H1 (cell line): ENCODE measurements around the gene HOXB9. TPM values are rescaled to one million over a fixed set of nuclear protein-coding genes. Genes with fewer than 3 reads are reported as not detected.

Experiments
- CTCF ChIA-PET: fragments of 300-600 bp; sonication (Branson Sonifier 250); formaldehyde crosslinking; loops from one replicate; lab custom pipeline; 2021; ENCODE audit not compliant: partially characterized antibody; lab: Charles Lee
- POLR2A ChIA-PET: fragments of 300-600 bp; sonication (Branson Sonifier 250); formaldehyde crosslinking; loops from one replicate; lab custom pipeline; 2021; ENCODE audit warnings: inconsistent platforms; ENCODE audit not compliant: partially characterized antibody; lab: Charles Lee
- DNase-seq, 2 experiments: peaks; one replicate each; pipeline versions ENCODE4 v3.0.0 to v3.0.0-alpha.2; 2010 to 2022; ENCODE audit warnings: low spot score in 2 of 2, low read depth in 1 of 2, mixed read lengths in 1 of 2
- FAIRE-seq: peaks from 2 replicates; lab custom pipeline; 2011; peaks lifted over from hg19 to GRCh38; lab: Jason Lieb, UNC
- H2AFZ ChIP-seq: 2 replicates; pipeline ENCODE4 v1.8.1; 2012; ENCODE audit warnings: low read length, inconsistent platforms
- H2AK5ac ChIP-seq: 2 replicates; pipeline ENCODE4 v1.6.1; 2013; ENCODE audit warnings: low read depth, low read length
- H2BK120ac ChIP-seq: replicated peaks from 2 replicates; pipeline ENCODE3; 2013; ENCODE audit warnings: low read depth, low read length, inconsistent platforms
- H2BK12ac ChIP-seq: 2 replicates; pipeline ENCODE4 v1.6.1; 2013; ENCODE audit warnings: low read depth, low read length
- H2BK15ac ChIP-seq: 2 replicates; pipeline ENCODE4 v1.6.1; 2013; ENCODE audit warnings: low read length
- H2BK20ac ChIP-seq: 2 replicates; pipeline ENCODE4 v1.6.1; 2013; ENCODE audit warnings: low read length
- H2BK5ac ChIP-seq: 2 replicates; pipeline ENCODE4 v1.6.1; 2013; ENCODE audit warnings: low read depth, low read length
- H3K14ac ChIP-seq: 2 replicates; pipeline ENCODE4 v1.6.1; 2013; ENCODE audit warnings: inconsistent platforms; ENCODE audit not compliant: insufficient read length
- H3K18ac ChIP-seq: 2 replicates; pipeline ENCODE4 v1.6.1; 2013; ENCODE audit warnings: low read length; ENCODE audit errors: extremely low read depth
- H3K23ac ChIP-seq: 2 replicates; pipeline ENCODE4 v1.6.1; 2013; ENCODE audit warnings: inconsistent platforms; ENCODE audit not compliant: insufficient read length
- H3K23me2 ChIP-seq: 2 replicates; pipeline ENCODE4 v1.6.1; 2013; ENCODE audit warnings: low read depth, low read length
- H3K27ac ChIP-seq: 2 replicates; pipeline ENCODE4 v1.6.1; 2011; ENCODE audit warnings: low read depth, low read length, inconsistent platforms
- H3K27me3 ChIP-seq, 4 experiments: replicated peaks in 1 of 4; 1 replicate in 1 of 4; 2 replicates in 3 of 4; pipeline versions ENCODE4 v1.6.1 to v1.8.1; 2011 to 2013; ENCODE audit warnings: low read length in 3 of 4, mild to moderate bottlenecking in 3 of 4, inconsistent platforms in 2 of 4, mixed read lengths in 2 of 4, moderate library complexity in 1 of 4; ENCODE audit not compliant: control insufficient read depth in 3 of 4, insufficient read depth in 3 of 4; ENCODE audit errors: extremely low read depth in 1 of 4
- H3K36me3 ChIP-seq, 4 experiments: 2 replicates each; pipeline versions ENCODE4 v1.6.1 to v1.8.1; 2011 to 2013; ENCODE audit warnings: mild to moderate bottlenecking in 4 of 4, low read length in 3 of 4, moderate library complexity in 2 of 4, control low read depth in 1 of 4, inconsistent platforms in 1 of 4; ENCODE audit not compliant: insufficient read depth in 4 of 4, control insufficient read depth in 2 of 4
- H3K4ac ChIP-seq: replicated peaks from 2 replicates; pipeline ENCODE3; 2013; ENCODE audit warnings: low read length, low read depth, mixed read lengths, inconsistent platforms; ENCODE audit not compliant: insufficient read length
- H3K4me1 ChIP-seq, 4 experiments: replicated peaks in 1 of 4; 1 replicate in 1 of 4; 2 replicates in 3 of 4; pipeline versions ENCODE4 v1.6.1 to v1.8.1; 2011 to 2013; ENCODE audit warnings: low read length in 3 of 4, inconsistent platforms in 2 of 4, mixed read lengths in 1 of 4; ENCODE audit not compliant: insufficient read depth in 4 of 4, control insufficient read depth in 3 of 4
- H3K4me2 ChIP-seq, 2 experiments: 2 replicates each; pipeline versions ENCODE4 v1.6.1 to v1.8.1; 2011 to 2013; ENCODE audit warnings: low read depth in 2 of 2, low read length in 2 of 2, control low read depth in 1 of 2, inconsistent platforms in 1 of 2, mild to moderate bottlenecking in 1 of 2; ENCODE audit not compliant: insufficient read depth in 1 of 2
- H3K4me3 ChIP-seq, 4 experiments: fragments of 200-600, 300-600 bp in 1 of 4; sonication (generic), shearing (Covaris generic), sonication (Bioruptor Twin) in 1 of 4; 2 replicates each; pipeline versions ENCODE4 v1.5.1 to v1.8.1; 2011 to 2016; ENCODE audit warnings: low read length in 4 of 4, low read depth in 3 of 4, control low read depth in 2 of 4, inconsistent platforms in 2 of 4, mild to moderate bottlenecking in 2 of 4, mixed read lengths in 1 of 4, moderate library complexity in 1 of 4; ENCODE audit not compliant: insufficient read depth in 2 of 4; ENCODE audit errors: extremely low read depth in 1 of 4
- H3K56ac ChIP-seq: replicated peaks from 2 replicates; pipeline ENCODE3; 2013; ENCODE audit warnings: low read depth, mild to moderate bottlenecking, mixed read lengths, low read length, inconsistent platforms; ENCODE audit not compliant: insufficient read length
- H3K79me1 ChIP-seq: 2 replicates; pipeline ENCODE4 v1.6.1; 2013; ENCODE audit warnings: low read depth, low read length, control low read depth
- H3K79me2 ChIP-seq, 2 experiments: 2 replicates each; pipeline versions ENCODE4 v1.6.1 to v1.8.1; 2012 to 2013; ENCODE audit warnings: low read length in 2 of 2, mild to moderate bottlenecking in 2 of 2, inconsistent platforms in 1 of 2; ENCODE audit not compliant: insufficient read depth in 2 of 2, control insufficient read depth in 1 of 2
- H3K9ac ChIP-seq, 4 experiments: replicated peaks in 1 of 4; 1 replicate in 1 of 4; 2 replicates in 3 of 4; pipeline versions ENCODE4 v1.6.1 to v1.8.1; 2011 to 2013; ENCODE audit warnings: low read depth in 3 of 4, low read length in 3 of 4, control low read depth in 2 of 4, mild to moderate bottlenecking in 2 of 4, moderate library complexity in 2 of 4, inconsistent platforms in 1 of 4; ENCODE audit errors: extremely low read depth in 1 of 4
- H3K9me3 ChIP-seq, 2 experiments: 2 replicates each; pipeline versions ENCODE4 v1.6.1 to v1.8.1; 2012 to 2013; ENCODE audit warnings: mild to moderate bottlenecking in 2 of 2, moderate library complexity in 2 of 2, control low read depth in 1 of 2, inconsistent platforms in 1 of 2, low read depth in 1 of 2, low read length in 1 of 2, mixed read lengths in 1 of 2; ENCODE audit not compliant: insufficient read depth in 2 of 2
- H4K20me1 ChIP-seq, 2 experiments: replicated peaks in 1 of 2; 2 replicates each; pipeline versions ENCODE3 to v1.8.1; 2011 to 2013; ENCODE audit warnings: inconsistent platforms in 2 of 2, low read length in 2 of 2, mild to moderate bottlenecking in 1 of 2; ENCODE audit not compliant: insufficient read depth in 2 of 2, control insufficient read depth in 1 of 2
- H4K5ac ChIP-seq: 2 replicates; pipeline ENCODE4 v1.6.1; 2013; ENCODE audit warnings: low read length, low read depth, mixed read lengths, inconsistent platforms; ENCODE audit not compliant: insufficient read length
- H4K8ac ChIP-seq: 2 replicates; pipeline ENCODE4 v1.8.0; 2013; ENCODE audit warnings: mild to moderate bottlenecking, moderate library complexity, low read length, inconsistent platforms; ENCODE audit not compliant: insufficient read depth; ENCODE audit errors: extremely low read depth
- H4K91ac ChIP-seq: replicated peaks from 2 replicates; pipeline ENCODE3; 2013; ENCODE audit warnings: low read length, mixed read lengths, inconsistent platforms; ENCODE audit not compliant: insufficient read length
- EZH2 ChIP-seq: fragments of 200-600 bp; sonication (generic); IDR thresholded peaks from 2 replicates; pipeline ENCODE4 v1.7.1; 2012; ENCODE audit warnings: low read depth, mild to moderate bottlenecking, moderate library complexity, low read length, inconsistent platforms; ENCODE audit not compliant: severe bottlenecking
- SIRT6 ChIP-seq: IDR thresholded peaks from one replicate; pipeline ENCODE4 v1.7.1; 2012; ENCODE audit warnings: low read length, inconsistent platforms
- SUZ12 ChIP-seq: fragments of 200-600 bp; sonication (generic); IDR thresholded peaks from 2 replicates; pipeline ENCODE4 v1.6.1; 2012; ENCODE audit warnings: mild to moderate bottlenecking, inconsistent platforms, low read length, moderate library complexity, mixed read lengths
- TEAD4 ChIP-seq: IDR thresholded peaks from 2 replicates; pipeline ENCODE4 v1.6.1; 2012; ENCODE audit warnings: low read depth, low read length, inconsistent platforms, mixed read lengths
- WGBS, 2 experiments: shearing (Covaris generic) in 1 of 2; methylation state at CpG; one replicate each; pipeline versions ENCODE4 v1.1.6 to v1.1.7; 2013 to 2015; ENCODE audit warnings: low lambda C conversion rate in 2 of 2, mixed read lengths in 2 of 2, inconsistent platforms in 1 of 2, low coverage in 1 of 2, missing lambda C conversion rate in 1 of 2; ENCODE audit not compliant: insufficient replicate concordance in 2 of 2, insufficient coverage in 1 of 2, insufficient read length in 1 of 2; ENCODE audit errors: extremely low coverage in 1 of 2, missing lambda C conversion rate in 1 of 2; 5-methylcytosine and 5-hydroxymethylcytosine counted together
- polyA plus RNA-seq, 7 experiments: library from polyadenylated mRNA; depleted of rRNA in 3 of 7; stranded (reverse) in 5 of 7; unstranded in 2 of 7; fragments of >200 nt in 5 of 7; fragments of 200-250 nt in 2 of 7; gene quantifications; 1 replicate in 5 of 7; 2 replicates in 1 of 7; 4 replicates in 1 of 7; pipeline versions ENCODE4 v1.2.1 to v1.2.3, GENCODE V29; 2011 to 2013; ENCODE audit warnings: missing spikeins in 2 of 7, mixed read lengths in 2 of 7
- total RNA-seq: library from RNA; stranded (reverse); fragmentation: NEBNext Ultra II Directional; extraction: Animal tissue kit (Norgen Biotek cat#: 25700); gene quantifications from 2 replicates; pipeline ENCODE4 v1.2.1, GENCODE V29; 2021

Gene HOXB9
- total and polyA plus RNA-seq, 2 of the 8 experiments (the other 6 are each of a cell fraction or from before 2014, with no cell fraction given): not detected

DNA sequence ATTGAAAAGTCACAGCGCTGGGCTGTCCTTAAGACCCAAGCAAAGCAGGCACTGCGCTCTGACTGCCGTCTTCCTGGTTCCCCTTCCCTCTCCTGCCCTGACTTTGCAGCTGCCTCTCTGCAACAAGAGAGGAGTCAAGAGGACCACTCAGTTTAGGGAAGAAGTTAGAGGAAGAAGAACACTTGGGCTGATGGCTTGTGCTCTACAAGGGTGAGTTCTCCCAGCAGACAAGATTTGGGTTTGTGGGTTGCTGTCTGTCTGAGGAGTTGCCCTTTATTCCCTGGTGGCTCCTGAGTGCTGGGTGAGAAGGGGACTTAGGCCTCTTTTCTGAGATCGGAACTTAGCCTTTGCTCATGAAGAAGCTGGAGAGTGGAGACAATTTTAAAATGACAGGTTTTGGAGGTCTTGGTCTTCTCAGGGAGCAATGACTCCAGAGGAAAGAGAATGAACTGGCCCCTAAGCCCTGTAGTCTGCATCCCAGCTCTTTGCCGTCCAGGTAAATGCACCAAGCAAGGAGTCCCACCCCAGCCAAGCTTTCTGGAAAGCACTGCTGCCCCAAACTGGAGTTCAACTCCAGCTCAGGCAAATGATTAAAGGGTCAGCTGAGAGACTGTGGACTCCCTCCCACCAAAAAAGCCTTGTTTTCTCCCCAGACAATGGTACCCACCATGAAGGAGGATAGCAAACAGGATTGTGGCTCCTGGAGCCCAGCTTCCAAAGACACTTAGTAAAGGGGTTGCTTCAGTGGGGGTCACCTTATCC lies 2.7 kb upstream of the HOXB9 start:
- Histone ChIP-seq H3K4ac (no peak overlapping the region), H3K27me3 (peaks cover 98 to 100% (median 100%) of the 10 kb centered on the region in 4 experiments), H4K8ac (no peak overlapping the region; the same call in 1 of the 2 replicates), H3K23ac (no peak overlapping the region), H3K56ac (no peak overlapping the region), H2BK12ac (no peak overlapping the region), H3K9me3 (no peaks in the 10 kb centered on the region), H3K18ac (no peak overlapping the region), H3K4me3 (no peak overlapping the region), H4K20me1 (peaks cover 35 to 36% of the 10 kb centered on the region in 2 experiments), H3K14ac (no peak overlapping the region), H3K27ac (no peak overlapping the region), H2BK120ac (no peak overlapping the region), H2BK5ac (no peak overlapping the region), H3K79me1 (no peaks in the 10 kb centered on the region), H2BK15ac (no peak overlapping the region), H4K5ac (no peak overlapping the region), H3K36me3 (peaks cover 0 to under 1% (median 0%) of the 10 kb centered on the region in 4 experiments; a peak in 1 of 8 replicates), H2AK5ac (peak overlapping the region; percentile 56; the same call in 1 of the 2 replicates), H3K9ac (no peak overlapping the region), H3K4me1 (peaks cover 0 to 16% (median 5%) of the 10 kb centered on the region in 4 experiments; a peak in 5 of 7 replicates), H3K23me2 (peaks cover 2% of the 10 kb centered on the region; the same call in 1 of the 2 replicates), H4K91ac (no peak overlapping the region), H2BK20ac (no peak overlapping the region), H2AFZ (no peak overlapping the region), H3K79me2 (no peaks in the 10 kb centered on the region), H3K4me2 (no peak overlapping the region)
- CTCF ChIA-PET: interaction anchor here (1.0 to 4.6 kb wide), 8 partner anchors 8 to 382 kb away, joined by 3 to 30 read pairs (median 4); partner anchors contain the start of genes HOXB3, HOXB5 and HOXB8
- DNase-seq (no peak), FAIRE-seq (no peak)
- TF ChIP-seq SIRT6 (no peak), TEAD4 (no peak), EZH2 (peak; percentile 82), SUZ12 (peak; percentile 71)
- POLR2A ChIA-PET: no interaction called here
- 42% methylated on average over 5 of the region's 5 CpGs; no CpG with 5 or more reads in 1 of the 2 experiments for WGBS, 2 experiments
